GM18907 (cell line): ENCODE measurements around the gene TXN.
"Not testable (repeated sequence)": the region's sequence is repeated elsewhere in the genome, so short reads cannot be mapped to it uniquely, and the experiment has no call there.

Experiments used
- ATAC-seq: cut with Tn5 transposase; IDR thresholded peaks from one replicate; pipeline ENCODE4 v1.9.1; 2021; ENCODE audit warnings: mild to moderate bottlenecking, moderate library complexity; ENCODE audit not compliant: unreplicated experiment

TXN gene

GRCh38 chr9:110214090-110214489 is 42.2 kb downstream of the TXN start:
- ATAC-seq: no peak

DNA sequence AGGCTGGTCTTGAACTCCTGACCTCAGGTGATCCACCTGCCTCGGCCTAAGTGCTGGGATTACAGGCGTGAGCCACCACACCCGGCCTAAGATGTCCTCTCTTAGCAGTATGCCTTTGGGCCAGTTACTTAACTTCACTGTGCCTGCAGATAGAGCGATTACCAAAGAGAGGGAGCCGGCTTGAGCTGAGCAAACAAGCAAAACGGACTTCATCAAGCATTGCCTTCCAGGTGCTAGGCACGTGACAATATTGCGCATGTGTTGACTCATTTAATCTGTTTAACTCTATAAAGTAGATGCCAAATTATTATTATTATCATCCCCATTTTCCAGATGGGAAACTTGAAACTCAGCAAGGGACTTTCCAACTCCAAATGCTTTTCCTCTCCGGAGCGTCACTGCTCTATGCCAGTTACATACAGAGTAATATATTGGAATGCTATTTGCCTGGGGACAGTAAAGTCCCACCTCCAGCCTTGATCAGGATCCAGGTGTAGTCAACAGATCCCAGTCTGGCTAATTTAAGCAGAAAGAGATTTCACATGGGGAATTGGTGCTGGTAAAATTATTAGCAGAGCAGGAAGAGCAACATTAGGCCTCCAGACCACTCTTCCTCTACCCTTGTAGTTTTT is 42.8 kb downstream of the TXN start:
- ATAC-seq: no peak

DNA sequence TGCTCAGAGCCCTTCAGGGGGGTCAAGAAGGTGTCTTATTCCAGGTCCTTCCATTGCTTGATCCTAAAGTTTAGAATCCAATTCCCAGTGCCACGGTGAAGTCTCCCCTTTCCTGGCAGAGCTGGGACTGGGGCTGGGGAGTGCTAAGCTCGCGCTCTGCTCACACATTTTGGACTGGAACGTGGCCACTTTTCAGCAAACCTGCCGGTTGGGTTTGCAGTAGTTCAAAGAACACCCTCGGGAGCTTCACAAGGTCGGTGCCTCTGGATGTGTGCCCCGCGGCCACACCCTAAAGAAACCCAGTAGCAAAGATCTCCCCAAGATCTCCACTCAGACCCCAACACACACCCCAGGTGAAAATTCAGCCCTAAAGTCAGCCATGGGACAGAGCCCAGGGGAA is 48.3 kb downstream of the TXN start, which contains the start of gene C9orf152:
TSS of gene C9orf152 (minus strand) at position 129 of the 400 bp plus-strand sequence. CDS start 580 bp downstream, outside the sequence.
- ATAC-seq: no peak

DNA sequence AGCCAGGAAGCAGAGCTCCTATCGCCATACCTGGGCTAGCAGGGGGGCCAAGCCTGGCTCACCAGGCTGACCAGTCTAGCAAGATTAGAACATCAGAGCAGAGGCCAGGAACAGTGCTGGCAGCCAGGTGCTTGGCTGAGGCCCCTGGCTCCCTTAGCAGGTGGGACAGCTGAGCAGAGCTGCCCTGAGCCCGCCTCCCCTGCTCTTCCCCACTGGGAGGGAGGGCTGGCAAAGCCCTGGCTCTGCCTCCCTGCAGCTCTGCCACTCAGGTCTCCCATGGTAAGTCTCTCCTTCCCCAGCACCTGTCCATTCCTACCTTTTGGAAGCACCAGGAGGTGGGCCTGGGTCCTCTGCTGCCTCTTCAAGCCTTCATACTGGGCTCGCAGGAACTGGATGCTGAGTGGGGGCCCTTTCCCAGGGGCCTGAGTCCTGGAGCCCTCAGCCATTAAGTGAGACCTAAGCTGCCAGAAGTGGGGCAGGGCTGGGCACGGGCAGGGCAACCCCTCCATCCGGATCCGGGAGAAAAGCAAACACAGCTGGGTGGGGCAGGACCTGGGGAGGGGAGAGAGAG is 49.2 kb downstream of the TXN start:
- ATAC-seq: no peak

- no peak for ATAC-seq
Measured at GRCh38 chr9:110206389-110206788, 49.9 kb downstream of the TXN start.

- ATAC-seq: not testable (repeated sequence)
Measured at GRCh38 chr9:110205612-110206011, 50.7 kb downstream of the TXN start.

GRCh38 chr9:110202232-110202631 is 54.1 kb downstream of the TXN start:
- ATAC-seq: no peak

DNA sequence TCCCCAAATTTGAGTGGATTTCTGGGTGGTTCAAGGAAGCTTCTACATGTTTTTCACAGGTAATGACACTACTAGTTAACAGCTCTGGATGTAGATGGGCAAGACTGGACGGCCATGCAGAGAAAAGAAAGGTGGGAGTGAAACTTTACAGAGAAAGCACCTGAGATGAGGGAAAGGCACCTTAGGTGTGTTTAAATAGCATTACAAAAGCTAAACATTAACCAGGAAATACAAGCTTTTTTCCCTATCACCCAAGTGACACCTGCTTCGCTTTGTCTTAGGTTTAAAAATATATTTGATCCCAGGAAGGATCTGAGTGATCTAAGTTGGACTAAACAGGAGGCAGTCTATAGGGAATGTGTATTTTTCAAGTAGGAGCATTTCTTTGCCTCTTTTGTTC is 56.7 kb downstream of the TXN start:
- no peak for ATAC-seq

DNA sequence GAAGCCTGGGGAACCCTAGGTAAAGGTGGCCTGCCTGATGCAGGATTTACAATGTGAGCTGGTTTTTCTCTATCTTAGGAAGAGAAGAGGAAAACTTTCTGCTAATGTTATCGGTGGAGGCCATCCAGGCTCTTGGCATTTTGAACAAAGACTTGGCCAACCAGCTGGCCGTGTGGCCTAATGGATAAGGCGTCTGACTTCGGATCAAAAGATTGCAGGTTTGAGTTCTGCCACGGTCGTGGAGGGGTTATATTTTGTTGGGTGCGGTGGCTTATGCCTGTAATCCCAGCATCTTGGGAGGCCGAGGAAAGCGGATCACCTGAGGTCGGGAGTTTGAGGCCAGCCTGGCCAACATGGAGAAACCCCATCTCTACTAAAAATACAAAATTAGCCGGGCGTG is 58.0 kb downstream of the TXN start:
- ATAC-seq: no peak

DNA sequence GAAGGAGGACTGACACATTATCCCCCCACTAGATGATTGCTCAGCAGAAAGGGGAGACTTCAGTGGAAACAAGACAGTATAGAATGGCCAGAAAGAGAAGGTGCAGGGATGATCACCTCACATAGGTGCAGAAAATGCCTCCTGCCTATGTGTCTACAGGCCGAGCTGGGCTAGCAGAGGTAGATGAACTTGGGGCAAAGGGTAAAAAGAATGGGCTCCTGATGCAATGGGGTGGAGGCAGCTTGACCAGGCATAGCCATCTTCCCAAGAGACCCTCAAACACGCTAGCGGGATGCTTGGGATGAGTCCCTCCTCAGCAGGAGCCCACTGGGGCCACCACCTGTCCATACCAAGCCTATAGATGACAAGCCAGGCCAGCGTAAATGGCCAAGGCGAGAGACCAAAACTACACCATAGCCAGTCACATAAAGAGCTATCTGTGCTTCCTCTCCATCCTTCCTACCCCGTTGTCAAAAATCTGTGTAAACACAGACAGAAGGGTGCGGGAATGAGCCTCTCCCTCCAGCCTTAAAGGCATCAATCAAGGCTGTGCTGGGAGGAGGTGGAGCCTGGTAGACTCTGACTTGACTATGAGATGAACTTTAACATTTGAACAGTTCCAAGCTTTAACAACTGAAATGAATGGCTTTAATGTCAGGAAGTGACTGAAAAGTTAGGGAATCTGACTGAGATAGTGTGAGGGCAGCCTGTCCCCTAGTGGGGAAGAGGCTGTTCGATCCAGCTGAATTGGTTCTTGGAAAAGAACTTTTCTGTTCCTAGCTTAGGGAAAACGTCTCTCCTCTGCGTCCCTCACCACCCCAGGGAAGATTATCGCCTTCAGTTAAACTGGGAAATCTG is 58.7 kb downstream of the TXN start:
- no peak for ATAC-seq

DNA sequence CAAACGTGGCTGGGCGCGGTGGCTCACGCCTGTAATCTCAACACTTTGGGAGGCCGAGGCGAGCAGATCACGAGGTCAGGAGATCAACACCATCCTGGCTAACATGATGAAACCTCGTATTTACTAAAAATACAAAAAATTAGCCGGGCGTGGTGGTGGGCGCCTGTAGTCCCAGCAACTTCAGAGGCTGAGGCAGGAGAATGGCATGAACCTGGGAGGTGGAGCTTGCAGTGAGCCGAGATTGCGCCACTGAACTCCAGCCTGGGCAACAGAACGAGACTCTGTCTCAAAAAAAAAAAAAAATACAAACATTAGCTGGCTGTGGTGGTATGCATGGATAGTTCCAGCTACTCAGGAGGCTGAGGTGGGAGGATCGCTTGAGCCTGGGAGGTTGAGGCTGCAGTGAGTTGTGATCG is 60.2 kb downstream of the TXN start:
- ATAC-seq: not testable (repeated sequence)
